ENCODE data around the gene CD37. TPM values are rescaled to one million over a fixed set of nuclear protein-coding genes. Genes with fewer than 3 reads are reported as not detected.

CD37 gene
- total RNA-seq, 1 experiment from 2014 or later: not detected

DNA sequence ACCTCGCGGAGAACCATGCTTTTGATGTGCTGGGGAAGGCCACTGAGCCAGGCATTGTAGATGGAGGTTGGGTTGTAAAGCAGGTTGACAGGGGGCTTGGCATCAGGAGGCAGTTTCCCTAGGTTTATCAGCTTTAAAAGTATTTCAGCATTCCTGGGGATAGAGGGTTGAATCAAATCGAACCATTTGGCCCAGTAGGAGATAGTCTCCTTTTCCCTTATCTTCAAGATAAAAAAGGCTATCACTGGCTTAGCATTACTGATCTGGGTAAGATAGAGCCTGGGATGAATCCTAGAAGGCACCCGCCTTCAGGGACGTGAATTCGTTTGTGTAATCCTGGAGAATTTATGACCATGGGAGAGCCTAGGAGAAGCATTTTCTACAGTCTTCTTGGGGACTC lies 40.8 kb upstream of the CD37 start:
- Histone ChIP-seq H2BK5ac (ENCODE audit: insufficient read length, low read length) (no peak overlapping the region), H4K8ac (replicated peaks; ENCODE audit: insufficient read length, low read depth, low read length) (no peak overlapping the region), H3K27me3 (ENCODE audit: insufficient read depth, low read length) (no peaks in the 10 kb centered on the region), H3K23ac (ENCODE audit: insufficient read length, low read depth, low read length) (no peak overlapping the region), H3K56ac (ENCODE audit: insufficient read length, low read depth, low read length) (no peak overlapping the region), H2BK15ac (ENCODE audit: low read depth, low read length) (no peak overlapping the region), H3K4me1 (ENCODE audit: insufficient read depth, low read length) (no peaks in the 10 kb centered on the region), H2BK12ac (ENCODE audit: insufficient read length, low read depth, low read length) (no peak overlapping the region), H3K4me2 (ENCODE audit: insufficient read depth, insufficient read length, low read length) (no peak overlapping the region), H3T11ph (ENCODE audit: low read length) (no peak overlapping the region), H2BK20ac (ENCODE audit: low read depth, low read length, poor library complexity, severe bottlenecking) (no peak overlapping the region), H2BK120ac (ENCODE audit: low read depth, low read length, poor library complexity, severe bottlenecking) (no peak overlapping the region), H2AK5ac (ENCODE audit: insufficient read length, low read length) (no peak overlapping the region), H3K79me2 (ENCODE audit: insufficient read depth, low read length) (no peaks in the 10 kb centered on the region), H3K79me1 (ENCODE audit: insufficient read depth, low read depth, low read length, poor library complexity, severe bottlenecking) (no peaks in the 10 kb centered on the region), H4K20me1 (ENCODE audit: control insufficient read depth, insufficient read depth, insufficient read length) (no peaks in the 10 kb centered on the region), H3K18ac (ENCODE audit: insufficient read length, low read depth, low read length) (no peak overlapping the region), H3K27ac (ENCODE audit: insufficient read length, low read depth, low read length) (no peak overlapping the region), H3K14ac (ENCODE audit: insufficient read depth, low read length) (no peak overlapping the region), H3K4ac (ENCODE audit: low read depth, low read length) (no peak overlapping the region), H4K91ac (ENCODE audit: insufficient read length, low read depth, low read length) (no peak overlapping the region), H4K5ac (ENCODE audit: insufficient read length, low read depth, low read length) (no peak overlapping the region), H3K9me3 (ENCODE audit: control insufficient read depth, low read depth, low read length) (no peaks in the 10 kb centered on the region), H3K9ac (ENCODE audit: extremely low read depth, insufficient read length, low read length) (no peak overlapping the region), H3K23me2 (ENCODE audit: insufficient read length, low read depth, low read length, poor library complexity, severe bottlenecking) (no peaks in the 10 kb centered on the region), H2AFZ (ENCODE audit: low read length) (no peak overlapping the region)
- DNase-seq: no peak
- Mint-ChIP-seq H3K4me3 (no peak overlapping the region), H3K27me3 (ENCODE audit: low read depth) (peaks cover 4% of the 10 kb centered on the region; the same call in 1 of the 2 replicates), H3K4me1 (no peaks in the 10 kb centered on the region; a peak in 1 of 4 replicates), H3K36me3 (ENCODE audit: insufficient read depth in 1 of 3, low read depth in 3 of 3) (peaks cover 0 to under 1% (median 0%) of the 10 kb centered on the region in 3 experiments; a peak in 1 of 7 replicates), H3K27ac (no peak overlapping the region), H3K9me3 (peaks cover 0 to under 1% of the 10 kb centered on the region in 2 experiments; a peak in 1 of 5 replicates)
- WGBS (ENCODE audit: extremely low coverage, insufficient read length, low lambda C conversion rate): no CpG with 5 or more reads among the region's 6 CpGs
- TF ChIP-seq, protein P1, sequence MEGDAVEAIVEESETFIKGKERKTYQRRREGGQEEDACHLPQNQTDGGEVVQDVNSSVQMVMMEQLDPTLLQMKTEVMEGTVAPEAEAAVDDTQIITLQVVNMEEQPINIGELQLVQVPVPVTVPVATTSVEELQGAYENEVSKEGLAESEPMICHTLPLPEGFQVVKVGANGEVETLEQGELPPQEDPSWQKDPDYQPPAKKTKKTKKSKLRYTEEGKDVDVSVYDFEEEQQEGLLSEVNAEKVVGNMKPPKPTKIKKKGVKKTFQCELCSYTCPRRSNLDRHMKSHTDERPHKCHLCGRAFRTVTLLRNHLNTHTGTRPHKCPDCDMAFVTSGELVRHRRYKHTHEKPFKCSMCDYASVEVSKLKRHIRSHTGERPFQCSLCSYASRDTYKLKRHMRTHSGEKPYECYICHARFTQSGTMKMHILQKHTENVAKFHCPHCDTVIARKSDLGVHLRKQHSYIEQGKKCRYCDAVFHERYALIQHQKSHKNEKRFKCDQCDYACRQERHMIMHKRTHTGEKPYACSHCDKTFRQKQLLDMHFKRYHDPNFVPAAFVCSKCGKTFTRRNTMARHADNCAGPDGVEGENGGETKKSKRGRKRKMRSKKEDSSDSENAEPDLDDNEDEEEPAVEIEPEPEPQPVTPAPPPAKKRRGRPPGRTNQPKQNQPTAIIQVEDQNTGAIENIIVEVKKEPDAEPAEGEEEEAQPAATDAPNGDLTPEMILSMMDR (conservative IDR thresholded peaks at IDR 0.05): no peak

Data from H9 (cell line).